Stimulated activated CD4-positive, alpha-beta T cell treated with anti-CD3 and anti-CD28 coated beads, Interleukin-2, amount 100 ng/mL, for 48 hours (primary cell): ENCODE measurements around the gene COL5A1.

Experiments
- DNase-seq, 2 donors: peaks; one replicate each; pipeline ENCODE4 v3.0.0-alpha.2; 2020

Gene COL5A1

GRCh38 chr9:134867917-134868750, 226.5 kb downstream of the COL5A1 start:
- no peak for DNase-seq

GRCh38 chr9:134868751-134869553, 227.3 kb downstream of the COL5A1 start:
- no peak for DNase-seq

- no peak for DNase-seq
Measured at GRCh38 chr9:134869554-134870300, 228.1 kb downstream of the COL5A1 start.

- DNase-seq, result no peak
Measured at GRCh38 chr9:134870301-134870694, 228.7 kb downstream of the COL5A1 start.

- DNase-seq, result no peak
Measured at GRCh38 chr9:134870746-134871662, 229.4 kb downstream of the COL5A1 start.

GRCh38 chr9:134871697-134872340, 230.2 kb downstream of the COL5A1 start:
- DNase-seq, result no peak

GRCh38 chr9:134872482-134873231, 231.1 kb downstream of the COL5A1 start:
- DNase-seq, result no peak

GRCh38 chr9:134875371-134875770, 233.8 kb downstream of the COL5A1 start:
- no peak for DNase-seq

GRCh38 chr9:134877541-134877940, 235.9 kb downstream of the COL5A1 start:
- DNase-seq, result no peak

- no peak for DNase-seq
Measured at GRCh38 chr9:134879664-134880483, 238.3 kb downstream of the COL5A1 start.

- DNase-seq, result no peak
Measured at GRCh38 chr9:134880484-134881312, 239.1 kb downstream of the COL5A1 start, which contains the start of gene FCN2. FCN2 (plus strand) TSS chr9:134880810; CDS start chr9:134880822, 12 bp downstream.

- no peak for DNase-seq
Measured at GRCh38 chr9:134881313-134881670, 239.7 kb downstream of the COL5A1 start.

- DNase-seq, result no peak
Measured at GRCh38 chr9:134882204-134882785, 240.7 kb downstream of the COL5A1 start.

GRCh38 chr9:134883040-134883782, 241.6 kb downstream of the COL5A1 start:
- no peak for DNase-seq

- no peak for DNase-seq
Measured at GRCh38 chr9:134884492-134884891, 242.9 kb downstream of the COL5A1 start.

GRCh38 chr9:134885001-134885678, 243.5 kb downstream of the COL5A1 start:
- no peak for DNase-seq
